GM18507 (cell line): ENCODE measurements around the gene BRINP2.

Experiments used
- DNase-seq: peaks from one replicate; pipeline ENCODE4 v3.0.0; 2011; ENCODE audit warnings: low read depth; ENCODE audit not compliant: insufficient read length; ENCODE audit errors: extremely low spot score
- FAIRE-seq: peaks from 2 replicates; lab custom pipeline; 2011; peaks lifted over from hg19 to GRCh38; lab: Jason Lieb, UNC

BRINP2 gene

GRCh38 chr1:177170756-177171535 lies at the start of gene BRINP2:
TSS of gene BRINP2 (plus strand) at chr1:177170958. CDS start at chr1:177229877, 58,919 bp downstream.
- no peak for FAIRE-seq
- no peak for DNase-seq

- DNase-seq (no peak), FAIRE-seq (no peak)
Observed at GRCh38 chr1:177122461-177123251, 48.1 kb upstream of the BRINP2 start.

- FAIRE-seq (no peak), DNase-seq (no peak)
Observed at GRCh38 chr1:177124577-177125278, 46.0 kb upstream of the BRINP2 start.

- FAIRE-seq (no peak), DNase-seq (no peak)
Observed at GRCh38 chr1:177126267-177126666, 44.5 kb upstream of the BRINP2 start.

GRCh38 chr1:177128665-177129281 lies 42.0 kb upstream of the BRINP2 start:
- FAIRE-seq, result no peak

GRCh38 chr1:177130451-177130945 lies 40.3 kb upstream of the BRINP2 start:
- no peak for FAIRE-seq
- DNase-seq, result no peak

More at GRCh38 chr1:177128665-177129281, 42.0 kb upstream of the BRINP2 start:
- DNase-seq, result no peak

- FAIRE-seq, result no peak
- no peak for DNase-seq
Observed at GRCh38 chr1:177131723-177132122, 39.0 kb upstream of the BRINP2 start.

GRCh38 chr1:177132141-177132540 lies 38.6 kb upstream of the BRINP2 start:
- DNase-seq (no peak), FAIRE-seq (no peak)

GRCh38 chr1:177133977-177134538 lies 36.7 kb upstream of the BRINP2 start:
- DNase-seq (no peak), FAIRE-seq (no peak)

- no peak for DNase-seq
- FAIRE-seq, result no peak
Observed at GRCh38 chr1:177135250-177135649, 35.5 kb upstream of the BRINP2 start.

- no peak for DNase-seq
- no peak for FAIRE-seq
Observed at GRCh38 chr1:177137814-177138213, 32.9 kb upstream of the BRINP2 start.

- FAIRE-seq (no peak), DNase-seq (no peak)
Observed at GRCh38 chr1:177138347-177138746, 32.4 kb upstream of the BRINP2 start.

GRCh38 chr1:177142010-177142409 lies 28.7 kb upstream of the BRINP2 start:
- FAIRE-seq, result no peak

GRCh38 chr1:177142791-177143271 lies 27.9 kb upstream of the BRINP2 start:
- DNase-seq (no peak), FAIRE-seq (no peak)

More at GRCh38 chr1:177142010-177142409, 28.7 kb upstream of the BRINP2 start:
- DNase-seq, result no peak

- DNase-seq, result no peak
- no peak for FAIRE-seq
Observed at GRCh38 chr1:177145106-177146070, 25.4 kb upstream of the BRINP2 start.

GRCh38 chr1:177146499-177146898 lies 24.3 kb upstream of the BRINP2 start:
- FAIRE-seq (no peak), DNase-seq (no peak)

GRCh38 chr1:177162243-177162642 lies 8.5 kb upstream of the BRINP2 start:
- DNase-seq (no peak), FAIRE-seq (no peak)

- FAIRE-seq (no peak), DNase-seq (no peak)
Observed at GRCh38 chr1:177163844-177164379, 6.8 kb upstream of the BRINP2 start.
